ENCODE results near the gene MSL2.
"Not testable (repeated sequence)": the region's sequence is repeated elsewhere in the genome, so short reads cannot be mapped to it uniquely, and the experiment has no call there.

The MSL2 gene

GRCh38 chr3:136119332-136119731, 76.8 kb downstream of the MSL2 start:
- not testable (repeated sequence) for H3K27ac ChIP-seq (ENCODE audit: low read depth, low read length, severe bottlenecking); H3K4me1 ChIP-seq (ENCODE audit: control insufficient read depth, insufficient read depth, low read length, poor library complexity, severe bottlenecking); H3K9me3 ChIP-seq (ENCODE audit: control insufficient read depth, low read length); H3K36me3 ChIP-seq (ENCODE audit: control insufficient read depth, insufficient read depth, low read length); H3K4me3 ChIP-seq (ENCODE audit: extremely low read depth, insufficient read depth, low read length, poor library complexity, severe bottlenecking)
- 83% methylated on average over 1 of the region's 1 CpG; no CpG with 5 or more reads in 1 of the 2 experiments for WGBS, 2 experiments (ENCODE audit: insufficient coverage in 2 of 2)

GRCh38 chr3:136114421-136114820, 81.7 kb downstream of the MSL2 start:
- H3K27ac ChIP-seq (ENCODE audit: low read depth, low read length, severe bottlenecking), result no peak overlapping the region
- peaks cover 30% of the 10 kb centered on the region for H3K36me3 ChIP-seq (ENCODE audit: control insufficient read depth, insufficient read depth, low read length)
- 100% methylated on average over 2 of the region's 2 CpGs for WGBS, 2 experiments (ENCODE audit: insufficient coverage in 2 of 2)
- H3K4me3 ChIP-seq (ENCODE audit: extremely low read depth, insufficient read depth, low read length, poor library complexity, severe bottlenecking), result no peak overlapping the region
- no peaks in the 10 kb centered on the region for H3K4me1 ChIP-seq (ENCODE audit: control insufficient read depth, insufficient read depth, low read length, poor library complexity, severe bottlenecking)
- H3K9me3 ChIP-seq (ENCODE audit: control insufficient read depth, low read length), result peaks cover 7% of the 10 kb centered on the region

- peaks cover 30% of the 10 kb centered on the region for H3K36me3 ChIP-seq (ENCODE audit: control insufficient read depth, insufficient read depth, low read length)
Measured at GRCh38 chr3:136110481-136110880, 85.7 kb downstream of the MSL2 start.

DNA sequence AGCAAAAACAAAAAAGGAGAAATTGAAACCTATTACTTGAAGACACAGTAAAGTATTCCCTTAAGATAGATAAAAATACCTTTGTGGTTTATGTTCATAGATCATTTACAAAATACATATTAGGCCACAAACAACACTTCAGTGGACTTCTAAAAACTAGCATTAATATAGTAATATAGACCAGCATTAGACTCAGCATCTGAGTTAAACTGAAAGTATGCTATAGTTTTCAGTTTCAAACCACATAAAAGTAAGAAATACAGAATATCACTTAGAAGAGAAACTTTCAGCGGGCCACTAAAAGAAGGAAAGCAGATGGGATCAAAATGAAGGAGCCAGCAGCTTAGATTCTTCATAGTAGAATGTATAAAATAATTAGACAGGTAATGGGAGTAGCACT, 86.6 kb downstream of the MSL2 start:
- WGBS, 2 experiments (ENCODE audit: insufficient coverage in 2 of 2), result 100% methylated on average over 1 of the region's 1 CpG; no CpG with 5 or more reads in 1 of the 2 experiments
- Histone ChIP-seq H3K4me3 (ENCODE audit: extremely low read depth, insufficient read depth, low read length, poor library complexity, severe bottlenecking) (no peak overlapping the region), H3K36me3 (ENCODE audit: control insufficient read depth, insufficient read depth, low read length) (peaks cover 34% of the 10 kb centered on the region), H3K27ac (ENCODE audit: low read depth, low read length, severe bottlenecking) (no peak overlapping the region), H3K9me3 (ENCODE audit: control insufficient read depth, low read length) (peaks cover 7% of the 10 kb centered on the region), H3K4me1 (ENCODE audit: control insufficient read depth, insufficient read depth, low read length, poor library complexity, severe bottlenecking) (no peaks in the 10 kb centered on the region)

More at GRCh38 chr3:136110481-136110880, 85.7 kb downstream of the MSL2 start:
- Histone ChIP-seq H3K4me3 (ENCODE audit: extremely low read depth, insufficient read depth, low read length, poor library complexity, severe bottlenecking) (no peak overlapping the region), H3K4me1 (ENCODE audit: control insufficient read depth, insufficient read depth, low read length, poor library complexity, severe bottlenecking) (no peaks in the 10 kb centered on the region), H3K27ac (ENCODE audit: low read depth, low read length, severe bottlenecking) (no peak overlapping the region), H3K9me3 (ENCODE audit: control insufficient read depth, low read length) (peaks cover 7% of the 10 kb centered on the region)
- WGBS, 2 experiments (ENCODE audit: insufficient coverage in 2 of 2), result no CpG with 5 or more reads among the region's 2 CpGs

- WGBS, 2 experiments (ENCODE audit: insufficient coverage in 2 of 2), result 97% methylated on average over 3 to 5 of the region's 6 CpGs
- no peaks in the 10 kb centered on the region for H3K4me1 ChIP-seq (ENCODE audit: control insufficient read depth, insufficient read depth, low read length, poor library complexity, severe bottlenecking)
- no peak overlapping the region for H3K4me3 ChIP-seq (ENCODE audit: extremely low read depth, insufficient read depth, low read length, poor library complexity, severe bottlenecking)
- H3K27ac ChIP-seq (ENCODE audit: low read depth, low read length, severe bottlenecking), result no peak overlapping the region
- H3K36me3 ChIP-seq (ENCODE audit: control insufficient read depth, insufficient read depth, low read length), result peaks cover 13% of the 10 kb centered on the region
- H3K9me3 ChIP-seq (ENCODE audit: control insufficient read depth, low read length), result no peaks in the 10 kb centered on the region
Measured at GRCh38 chr3:136106101-136106500, 90.0 kb downstream of the MSL2 start.

DNA sequence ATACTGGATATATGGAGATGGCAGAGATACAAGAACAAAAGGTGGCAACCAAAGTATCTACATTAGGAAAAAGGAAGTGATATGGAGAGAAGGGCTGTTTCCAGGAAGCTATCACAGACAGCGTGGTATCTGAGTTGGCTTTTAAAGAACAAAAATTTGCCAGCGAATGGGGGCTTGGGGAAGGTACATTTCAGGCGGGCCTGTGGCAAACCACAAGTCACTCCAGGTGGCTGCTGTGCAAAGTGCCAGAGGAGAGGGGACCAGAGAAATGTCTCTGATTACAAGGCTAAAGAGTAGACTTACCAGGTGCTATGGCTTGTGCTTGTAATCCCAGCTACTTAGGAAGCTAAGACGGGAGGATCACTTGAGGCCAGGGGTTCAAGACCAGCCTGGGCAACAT, 91.1 kb downstream of the MSL2 start:
- H3K4me3 ChIP-seq (ENCODE audit: extremely low read depth, insufficient read depth, low read length, poor library complexity, severe bottlenecking), result no peak overlapping the region
- H3K36me3 ChIP-seq (ENCODE audit: control insufficient read depth, insufficient read depth, low read length), result peaks cover 13% of the 10 kb centered on the region
- WGBS, 2 experiments (ENCODE audit: insufficient coverage in 2 of 2), result 92 to 97% methylated on average over 4 of the region's 4 CpGs
- no peaks in the 10 kb centered on the region for H3K9me3 ChIP-seq (ENCODE audit: control insufficient read depth, low read length)
- H3K27ac ChIP-seq (ENCODE audit: low read depth, low read length, severe bottlenecking), result no peak overlapping the region
- no peaks in the 10 kb centered on the region for H3K4me1 ChIP-seq (ENCODE audit: control insufficient read depth, insufficient read depth, low read length, poor library complexity, severe bottlenecking)

Measured in mesodermal cell (in vitro differentiated cells).